Trophoblast cell (in vitro differentiated cells and primary cell): ENCODE data around the gene RPL21.
"Not testable (repeated sequence)": the region's sequence is repeated elsewhere in the genome, so short reads cannot be mapped to it uniquely, and the experiment has no call there.

ENCODE experiments used
- DNase-seq, 2 donors: peaks; one replicate each; pipeline ENCODE4 v3.0.0-alpha.2; 2016
- H2AFZ ChIP-seq: 2 replicates; pipeline ENCODE4 v1.6.1; 2013; ENCODE audit warnings: low read length, moderate library complexity, mild to moderate bottlenecking; ENCODE audit not compliant: insufficient read depth, poor library complexity
- H2AK5ac ChIP-seq: 2 replicates; pipeline ENCODE4 v1.6.1; 2013; ENCODE audit warnings: mild to moderate bottlenecking, low read length
- H2BK120ac ChIP-seq: 2 replicates; pipeline ENCODE4 v1.6.1; 2013; ENCODE audit warnings: low read length, mild to moderate bottlenecking, moderate library complexity; ENCODE audit not compliant: insufficient read depth, poor library complexity
- H2BK12ac ChIP-seq: 2 replicates; pipeline ENCODE4 v1.6.1; 2013; ENCODE audit warnings: mild to moderate bottlenecking, low read length, moderate library complexity
- H2BK5ac ChIP-seq: 2 replicates; pipeline ENCODE4 v1.6.1; 2013; ENCODE audit warnings: low read length, low read depth, moderate library complexity, mild to moderate bottlenecking; ENCODE audit not compliant: poor library complexity
- H3K14ac ChIP-seq: 2 replicates; pipeline ENCODE4 v1.6.1; 2013; ENCODE audit warnings: mild to moderate bottlenecking, low read length
- H3K18ac ChIP-seq: 2 replicates; pipeline ENCODE4 v1.6.1; 2013; ENCODE audit warnings: mild to moderate bottlenecking, low read length
- H3K23ac ChIP-seq: 2 replicates; pipeline ENCODE4 v1.6.1; 2013; ENCODE audit warnings: low read length
- H3K27ac ChIP-seq: 2 replicates; pipeline ENCODE4 v1.5.1; 2013; ENCODE audit warnings: low read depth, mild to moderate bottlenecking, inconsistent platforms, low read length, moderate library complexity
- H3K27me3 ChIP-seq: 2 replicates; pipeline ENCODE4 v1.6.1; 2013; ENCODE audit warnings: inconsistent platforms, mild to moderate bottlenecking, low read length, moderate library complexity; ENCODE audit not compliant: insufficient read depth
- H3K36me3 ChIP-seq, 2 experiments: 1 replicate in 1 of 2; 2 replicates in 1 of 2; pipeline ENCODE4 v1.6.1; 2013; ENCODE audit warnings: low read length in 2 of 2, mild to moderate bottlenecking in 2 of 2, moderate library complexity in 1 of 2; ENCODE audit not compliant: insufficient read depth in 2 of 2, control insufficient read depth in 1 of 2
- H3K4ac ChIP-seq: 2 replicates; pipeline ENCODE4 v1.6.1; 2013; ENCODE audit warnings: low read depth, mild to moderate bottlenecking, low read length, moderate library complexity
- H3K4me1 ChIP-seq, 2 experiments: 1 replicate in 1 of 2; 2 replicates in 1 of 2; pipeline ENCODE4 v1.6.1; 2013; ENCODE audit warnings: low read length in 2 of 2, mild to moderate bottlenecking in 2 of 2, moderate library complexity in 1 of 2; ENCODE audit not compliant: insufficient read depth in 2 of 2, control insufficient read depth in 1 of 2
- H3K4me2 ChIP-seq: 2 replicates; pipeline ENCODE4 v1.6.1; 2013; ENCODE audit warnings: inconsistent platforms, mild to moderate bottlenecking, low read length, moderate library complexity
- H3K4me3 ChIP-seq: 2 replicates; pipeline ENCODE4 v1.5.1; 2013; ENCODE audit warnings: mild to moderate bottlenecking, low read depth, low read length, inconsistent platforms
- H3K79me1 ChIP-seq: one replicate; pipeline ENCODE4 v1.6.1; 2013; ENCODE audit warnings: low read length
- H3K79me2 ChIP-seq: 2 replicates; pipeline ENCODE4 v1.6.1; 2013; ENCODE audit warnings: low read length, mild to moderate bottlenecking; ENCODE audit not compliant: control insufficient read depth, insufficient read depth, poor library complexity
- H3K9ac ChIP-seq: 2 replicates; pipeline ENCODE4 v1.6.1; 2013; ENCODE audit warnings: mild to moderate bottlenecking, low read length
- H3K9me3 ChIP-seq: 2 replicates; pipeline ENCODE4 v1.6.1; 2013; ENCODE audit warnings: low read depth, mild to moderate bottlenecking, control low read depth, inconsistent platforms, low read length; ENCODE audit not compliant: insufficient read depth
- H4K12ac ChIP-seq: 2 replicates; pipeline ENCODE4 v1.6.1; 2013; ENCODE audit warnings: low read depth, mild to moderate bottlenecking, low read length, moderate library complexity
- H4K8ac ChIP-seq: 2 replicates; pipeline ENCODE4 v1.6.1; 2013; ENCODE audit warnings: low read depth, mild to moderate bottlenecking, low read length, moderate library complexity
- H4K91ac ChIP-seq: one replicate; pipeline ENCODE4 v1.6.1; 2013; ENCODE audit warnings: low read depth, mild to moderate bottlenecking, low read length, moderate library complexity
- WGBS: extraction: QIAGEN DNeasy Blood & Tissue Kit; methylation state at CpG from one replicate; pipeline ENCODE4 v1.1.7; 2013; ENCODE audit warnings: missing lambda C conversion rate; ENCODE audit not compliant: insufficient read length, insufficient coverage; ENCODE audit errors: extremely low coverage; 5-methylcytosine and 5-hydroxymethylcytosine counted together

Gene RPL21

DNA sequence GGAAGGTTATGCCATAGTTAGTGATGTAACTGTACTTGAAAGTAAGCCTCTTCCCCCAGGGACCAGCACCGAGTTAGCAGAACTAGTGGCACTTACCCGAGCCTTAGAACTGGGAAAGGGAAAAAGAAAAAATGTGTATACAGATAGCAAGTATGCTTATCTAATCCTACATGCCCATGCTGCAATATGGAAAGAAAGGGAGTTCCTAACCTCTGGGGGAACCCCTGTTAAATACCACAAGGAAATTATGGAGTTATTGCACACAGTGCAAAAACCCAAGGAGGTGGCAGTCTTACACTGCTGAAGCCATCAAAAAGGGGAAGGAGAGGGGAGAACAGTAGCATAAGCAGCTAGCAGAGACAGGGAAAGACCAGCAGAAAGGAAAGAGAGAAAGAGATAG lies 33.6 kb upstream of the RPL21 start:
- not testable (repeated sequence) for H3K27me3 ChIP-seq, H3K79me1 ChIP-seq, H3K18ac ChIP-seq, H3K79me2 ChIP-seq, H3K14ac ChIP-seq, H3K23ac ChIP-seq, H3K9me3 ChIP-seq, H2BK120ac ChIP-seq, H4K12ac ChIP-seq, H3K9ac ChIP-seq, H2AFZ ChIP-seq, DNase-seq, H4K8ac ChIP-seq, H2BK12ac ChIP-seq, H3K4ac ChIP-seq, H2BK5ac ChIP-seq, H2AK5ac ChIP-seq, H3K27ac ChIP-seq, H3K4me1 ChIP-seq, H3K4me2 ChIP-seq, H3K4me3 ChIP-seq, H3K36me3 ChIP-seq, H4K91ac ChIP-seq
- no CpG with 5 or more reads among the region's 2 CpGs for WGBS

DNA sequence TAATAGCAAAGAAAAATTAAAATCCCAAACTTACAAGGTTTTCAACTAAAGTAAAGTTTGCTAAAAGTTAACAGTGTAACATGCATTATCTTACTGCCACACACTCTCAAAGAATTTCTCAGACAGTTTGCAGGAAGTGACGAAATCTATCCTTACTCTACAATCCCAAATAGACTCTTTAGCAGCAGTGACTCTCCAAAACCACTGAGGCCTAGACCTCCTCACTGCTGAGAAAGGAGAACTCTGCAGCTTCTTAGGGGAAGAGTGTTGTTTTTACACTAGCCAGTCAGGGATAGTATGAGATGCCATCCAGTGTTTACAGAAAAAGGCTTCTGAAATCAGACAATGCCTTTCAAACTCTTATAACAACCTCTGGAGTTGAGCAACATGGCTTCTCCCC lies 32.5 kb upstream of the RPL21 start:
- not testable (repeated sequence) for H3K27ac ChIP-seq, H2BK120ac ChIP-seq, H3K79me2 ChIP-seq, H3K4me2 ChIP-seq, H4K91ac ChIP-seq, H3K27me3 ChIP-seq, H3K79me1 ChIP-seq, H4K12ac ChIP-seq, H2BK12ac ChIP-seq, H3K18ac ChIP-seq, H2AFZ ChIP-seq, H3K4me1 ChIP-seq, H4K8ac ChIP-seq, H3K14ac ChIP-seq, H3K4me3 ChIP-seq, DNase-seq, H3K36me3 ChIP-seq, H2AK5ac ChIP-seq, H2BK5ac ChIP-seq, H3K23ac ChIP-seq, H3K4ac ChIP-seq, H3K9me3 ChIP-seq, H3K9ac ChIP-seq
- no CpG with 5 or more reads among the region's 1 CpG for WGBS

DNA sequence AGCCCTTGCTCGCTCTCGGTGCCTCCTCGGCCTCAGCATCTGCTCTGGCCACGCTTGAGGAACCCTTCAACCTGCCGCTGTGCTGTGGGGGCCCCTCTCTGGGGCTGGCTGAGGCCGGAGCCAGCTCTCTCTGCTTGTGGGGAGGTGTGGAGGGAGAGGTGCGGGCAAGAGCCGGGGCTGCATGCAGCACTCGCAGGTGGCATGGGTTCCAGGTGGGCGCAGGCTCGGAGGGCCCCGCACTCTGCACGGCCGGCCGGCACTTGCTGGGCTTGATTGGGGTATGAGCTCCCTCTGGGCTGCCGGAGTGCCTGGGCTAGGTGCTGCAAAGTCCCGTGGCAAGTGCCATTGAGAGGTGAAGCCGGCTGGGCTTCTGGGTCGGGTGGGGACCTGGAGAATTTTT lies 31.7 kb upstream of the RPL21 start:
- H3K4me1 ChIP-seq, result no peaks in the 10 kb centered on the region
- no peak for DNase-seq
- H3K27me3 ChIP-seq, result no peaks in the 10 kb centered on the region
- no peak overlapping the region for H2BK5ac ChIP-seq
- no peak overlapping the region for H3K27ac ChIP-seq
- H3K23ac ChIP-seq, result no peak overlapping the region
- H3K79me2 ChIP-seq, result no peaks in the 10 kb centered on the region
- no peak overlapping the region for H3K4ac ChIP-seq
- no peak overlapping the region for H3K9ac ChIP-seq
- H3K9me3 ChIP-seq, result peaks cover 6% of the 10 kb centered on the region
- no peak overlapping the region for H3K14ac ChIP-seq
- no peaks in the 10 kb centered on the region for H3K36me3 ChIP-seq
- H4K91ac ChIP-seq, result no peak overlapping the region
- no peak overlapping the region for H2BK12ac ChIP-seq
- H2AK5ac ChIP-seq, result no peak overlapping the region
- no peak overlapping the region for H3K18ac ChIP-seq
- no peak overlapping the region for H4K12ac ChIP-seq
- no peaks in the 10 kb centered on the region for H3K79me1 ChIP-seq
- no peak overlapping the region for H3K4me3 ChIP-seq
- H4K8ac ChIP-seq, result no peak overlapping the region
- no peak overlapping the region for H2BK120ac ChIP-seq
- no CpG with 5 or more reads among the region's 19 CpGs for WGBS
- no peak overlapping the region for H2AFZ ChIP-seq
- H3K4me2 ChIP-seq, result no peak overlapping the region

DNA sequence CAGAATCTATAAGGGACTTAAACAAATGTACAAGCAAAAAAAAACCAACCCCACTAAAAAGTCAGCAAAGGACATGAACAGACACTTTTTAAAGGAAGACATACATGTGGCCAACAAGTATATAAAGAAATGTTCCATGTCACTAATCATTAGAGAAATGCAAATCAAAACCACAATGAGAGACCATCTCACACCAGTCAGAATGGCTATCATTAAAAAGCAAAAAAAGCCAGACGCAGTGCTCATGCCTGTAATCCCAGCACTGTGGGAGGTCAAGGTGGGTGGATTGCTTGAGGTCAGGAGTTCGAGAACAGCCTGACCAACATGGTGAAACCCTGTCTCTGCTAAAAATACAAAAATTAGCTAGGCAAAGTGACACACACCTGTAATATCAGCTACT lies 29.3 kb upstream of the RPL21 start:
- not testable (repeated sequence) for H3K23ac ChIP-seq, H3K4ac ChIP-seq, H2AFZ ChIP-seq, H3K79me2 ChIP-seq, H2BK5ac ChIP-seq, H4K91ac ChIP-seq, H3K4me3 ChIP-seq, H3K9ac ChIP-seq, H4K12ac ChIP-seq, H2BK12ac ChIP-seq, H3K27me3 ChIP-seq, H3K14ac ChIP-seq, H3K18ac ChIP-seq, H3K36me3 ChIP-seq, DNase-seq, H3K9me3 ChIP-seq, H2AK5ac ChIP-seq, H3K79me1 ChIP-seq, H3K4me2 ChIP-seq, H2BK120ac ChIP-seq, H4K8ac ChIP-seq, H3K27ac ChIP-seq, H3K4me1 ChIP-seq
- no CpG with 5 or more reads among the region's 2 CpGs for WGBS
